H1 (cell line): ENCODE measurements around the gene SLC2A11. TPM values are rescaled to one million over a fixed set of nuclear protein-coding genes. Genes with fewer than 3 reads are reported as not detected.
"Not testable (repeated sequence)": the region's sequence is repeated elsewhere in the genome, so short reads cannot be mapped to it uniquely, and the experiment has no call there.

ENCODE experiments used
- CTCF ChIA-PET: fragments of 300-600 bp; sonication (Branson Sonifier 250); formaldehyde crosslinking; loops from one replicate; lab custom pipeline; 2021; ENCODE audit not compliant: partially characterized antibody; lab: Charles Lee
- POLR2A ChIA-PET: fragments of 300-600 bp; sonication (Branson Sonifier 250); formaldehyde crosslinking; loops from one replicate; lab custom pipeline; 2021; ENCODE audit warnings: inconsistent platforms; ENCODE audit not compliant: partially characterized antibody; lab: Charles Lee
- DNase-seq, 2 experiments: peaks; one replicate each; pipeline versions ENCODE4 v3.0.0 to v3.0.0-alpha.2; 2010 to 2022; ENCODE audit warnings: low spot score in 2 of 2, low read depth in 1 of 2, mixed read lengths in 1 of 2
- FAIRE-seq: peaks from 2 replicates; lab custom pipeline; 2011; peaks lifted over from hg19 to GRCh38; lab: Jason Lieb, UNC
- H2AFZ ChIP-seq: 2 replicates; pipeline ENCODE4 v1.8.1; 2012; ENCODE audit warnings: low read length, inconsistent platforms
- H2AK5ac ChIP-seq: 2 replicates; pipeline ENCODE4 v1.6.1; 2013; ENCODE audit warnings: low read depth, low read length
- H2BK120ac ChIP-seq: replicated peaks from 2 replicates; pipeline ENCODE3; 2013; ENCODE audit warnings: low read depth, low read length, inconsistent platforms
- H2BK12ac ChIP-seq: 2 replicates; pipeline ENCODE4 v1.6.1; 2013; ENCODE audit warnings: low read depth, low read length
- H2BK15ac ChIP-seq: 2 replicates; pipeline ENCODE4 v1.6.1; 2013; ENCODE audit warnings: low read length
- H2BK20ac ChIP-seq: 2 replicates; pipeline ENCODE4 v1.6.1; 2013; ENCODE audit warnings: low read length
- H2BK5ac ChIP-seq: 2 replicates; pipeline ENCODE4 v1.6.1; 2013; ENCODE audit warnings: low read depth, low read length
- H3K14ac ChIP-seq: 2 replicates; pipeline ENCODE4 v1.6.1; 2013; ENCODE audit warnings: inconsistent platforms; ENCODE audit not compliant: insufficient read length
- H3K18ac ChIP-seq: 2 replicates; pipeline ENCODE4 v1.6.1; 2013; ENCODE audit warnings: low read length; ENCODE audit errors: extremely low read depth
- H3K23ac ChIP-seq: 2 replicates; pipeline ENCODE4 v1.6.1; 2013; ENCODE audit warnings: inconsistent platforms; ENCODE audit not compliant: insufficient read length
- H3K23me2 ChIP-seq: 2 replicates; pipeline ENCODE4 v1.6.1; 2013; ENCODE audit warnings: low read depth, low read length
- H3K27ac ChIP-seq: 2 replicates; pipeline ENCODE4 v1.6.1; 2011; ENCODE audit warnings: low read depth, low read length, inconsistent platforms
- H3K27me3 ChIP-seq, 4 experiments: replicated peaks in 1 of 4; 1 replicate in 1 of 4; 2 replicates in 3 of 4; pipeline versions ENCODE4 v1.6.1 to v1.8.1; 2011 to 2013; ENCODE audit warnings: low read length in 3 of 4, mild to moderate bottlenecking in 3 of 4, inconsistent platforms in 2 of 4, mixed read lengths in 2 of 4, moderate library complexity in 1 of 4; ENCODE audit not compliant: control insufficient read depth in 3 of 4, insufficient read depth in 3 of 4; ENCODE audit errors: extremely low read depth in 1 of 4
- H3K36me3 ChIP-seq, 4 experiments: 2 replicates each; pipeline versions ENCODE4 v1.6.1 to v1.8.1; 2011 to 2013; ENCODE audit warnings: mild to moderate bottlenecking in 4 of 4, low read length in 3 of 4, moderate library complexity in 2 of 4, control low read depth in 1 of 4, inconsistent platforms in 1 of 4; ENCODE audit not compliant: insufficient read depth in 4 of 4, control insufficient read depth in 2 of 4
- H3K4ac ChIP-seq: replicated peaks from 2 replicates; pipeline ENCODE3; 2013; ENCODE audit warnings: low read length, low read depth, mixed read lengths, inconsistent platforms; ENCODE audit not compliant: insufficient read length
- H3K4me1 ChIP-seq, 4 experiments: replicated peaks in 1 of 4; 1 replicate in 1 of 4; 2 replicates in 3 of 4; pipeline versions ENCODE4 v1.6.1 to v1.8.1; 2011 to 2013; ENCODE audit warnings: low read length in 3 of 4, inconsistent platforms in 2 of 4, mixed read lengths in 1 of 4; ENCODE audit not compliant: insufficient read depth in 4 of 4, control insufficient read depth in 3 of 4
- H3K4me2 ChIP-seq, 2 experiments: 2 replicates each; pipeline versions ENCODE4 v1.6.1 to v1.8.1; 2011 to 2013; ENCODE audit warnings: low read depth in 2 of 2, low read length in 2 of 2, control low read depth in 1 of 2, inconsistent platforms in 1 of 2, mild to moderate bottlenecking in 1 of 2; ENCODE audit not compliant: insufficient read depth in 1 of 2
- H3K4me3 ChIP-seq, 4 experiments: fragments of 200-600, 300-600 bp in 1 of 4; sonication (generic), shearing (Covaris generic), sonication (Bioruptor Twin) in 1 of 4; 2 replicates each; pipeline versions ENCODE4 v1.5.1 to v1.8.1; 2011 to 2016; ENCODE audit warnings: low read length in 4 of 4, low read depth in 3 of 4, control low read depth in 2 of 4, inconsistent platforms in 2 of 4, mild to moderate bottlenecking in 2 of 4, mixed read lengths in 1 of 4, moderate library complexity in 1 of 4; ENCODE audit not compliant: insufficient read depth in 2 of 4; ENCODE audit errors: extremely low read depth in 1 of 4
- H3K56ac ChIP-seq: replicated peaks from 2 replicates; pipeline ENCODE3; 2013; ENCODE audit warnings: low read depth, mild to moderate bottlenecking, mixed read lengths, low read length, inconsistent platforms; ENCODE audit not compliant: insufficient read length
- H3K79me1 ChIP-seq: 2 replicates; pipeline ENCODE4 v1.6.1; 2013; ENCODE audit warnings: low read depth, low read length, control low read depth
- H3K79me2 ChIP-seq, 2 experiments: 2 replicates each; pipeline versions ENCODE4 v1.6.1 to v1.8.1; 2012 to 2013; ENCODE audit warnings: low read length in 2 of 2, mild to moderate bottlenecking in 2 of 2, inconsistent platforms in 1 of 2; ENCODE audit not compliant: insufficient read depth in 2 of 2, control insufficient read depth in 1 of 2
- H3K9ac ChIP-seq, 4 experiments: replicated peaks in 1 of 4; 1 replicate in 1 of 4; 2 replicates in 3 of 4; pipeline versions ENCODE4 v1.6.1 to v1.8.1; 2011 to 2013; ENCODE audit warnings: low read depth in 3 of 4, low read length in 3 of 4, control low read depth in 2 of 4, mild to moderate bottlenecking in 2 of 4, moderate library complexity in 2 of 4, inconsistent platforms in 1 of 4; ENCODE audit errors: extremely low read depth in 1 of 4
- H3K9me3 ChIP-seq, 2 experiments: 2 replicates each; pipeline versions ENCODE4 v1.6.1 to v1.8.1; 2012 to 2013; ENCODE audit warnings: mild to moderate bottlenecking in 2 of 2, moderate library complexity in 2 of 2, control low read depth in 1 of 2, inconsistent platforms in 1 of 2, low read depth in 1 of 2, low read length in 1 of 2, mixed read lengths in 1 of 2; ENCODE audit not compliant: insufficient read depth in 2 of 2
- H4K20me1 ChIP-seq, 2 experiments: replicated peaks in 1 of 2; 2 replicates each; pipeline versions ENCODE3 to v1.8.1; 2011 to 2013; ENCODE audit warnings: inconsistent platforms in 2 of 2, low read length in 2 of 2, mild to moderate bottlenecking in 1 of 2; ENCODE audit not compliant: insufficient read depth in 2 of 2, control insufficient read depth in 1 of 2
- H4K5ac ChIP-seq: 2 replicates; pipeline ENCODE4 v1.6.1; 2013; ENCODE audit warnings: low read length, low read depth, mixed read lengths, inconsistent platforms; ENCODE audit not compliant: insufficient read length
- H4K8ac ChIP-seq: 2 replicates; pipeline ENCODE4 v1.8.0; 2013; ENCODE audit warnings: mild to moderate bottlenecking, moderate library complexity, low read length, inconsistent platforms; ENCODE audit not compliant: insufficient read depth; ENCODE audit errors: extremely low read depth
- H4K91ac ChIP-seq: replicated peaks from 2 replicates; pipeline ENCODE3; 2013; ENCODE audit warnings: low read length, mixed read lengths, inconsistent platforms; ENCODE audit not compliant: insufficient read length
- WGBS, 2 experiments: shearing (Covaris generic) in 1 of 2; methylation state at CpG; one replicate each; pipeline versions ENCODE4 v1.1.6 to v1.1.7; 2013 to 2015; ENCODE audit warnings: low lambda C conversion rate in 2 of 2, mixed read lengths in 2 of 2, inconsistent platforms in 1 of 2, low coverage in 1 of 2, missing lambda C conversion rate in 1 of 2; ENCODE audit not compliant: insufficient replicate concordance in 2 of 2, insufficient coverage in 1 of 2, insufficient read length in 1 of 2; ENCODE audit errors: extremely low coverage in 1 of 2, missing lambda C conversion rate in 1 of 2; 5-methylcytosine and 5-hydroxymethylcytosine counted together
- polyA plus RNA-seq, 7 experiments: library from polyadenylated mRNA; depleted of rRNA in 3 of 7; stranded (reverse) in 5 of 7; unstranded in 2 of 7; fragments of >200 nt in 5 of 7; fragments of 200-250 nt in 2 of 7; gene quantifications; 1 replicate in 5 of 7; 2 replicates in 1 of 7; 4 replicates in 1 of 7; pipeline versions ENCODE4 v1.2.1 to v1.2.3, GENCODE V29; 2011 to 2013; ENCODE audit warnings: missing spikeins in 2 of 7, mixed read lengths in 2 of 7
- total RNA-seq: library from RNA; stranded (reverse); fragmentation: NEBNext Ultra II Directional; extraction: Animal tissue kit (Norgen Biotek cat#: 25700); gene quantifications from 2 replicates; pipeline ENCODE4 v1.2.1, GENCODE V29; 2021

The SLC2A11 gene
- total and polyA plus RNA-seq, 2 of the 8 experiments (the other 6 are each of a cell fraction or from before 2014, with no cell fraction given) = 10.7 to 12.5 TPM

DNA sequence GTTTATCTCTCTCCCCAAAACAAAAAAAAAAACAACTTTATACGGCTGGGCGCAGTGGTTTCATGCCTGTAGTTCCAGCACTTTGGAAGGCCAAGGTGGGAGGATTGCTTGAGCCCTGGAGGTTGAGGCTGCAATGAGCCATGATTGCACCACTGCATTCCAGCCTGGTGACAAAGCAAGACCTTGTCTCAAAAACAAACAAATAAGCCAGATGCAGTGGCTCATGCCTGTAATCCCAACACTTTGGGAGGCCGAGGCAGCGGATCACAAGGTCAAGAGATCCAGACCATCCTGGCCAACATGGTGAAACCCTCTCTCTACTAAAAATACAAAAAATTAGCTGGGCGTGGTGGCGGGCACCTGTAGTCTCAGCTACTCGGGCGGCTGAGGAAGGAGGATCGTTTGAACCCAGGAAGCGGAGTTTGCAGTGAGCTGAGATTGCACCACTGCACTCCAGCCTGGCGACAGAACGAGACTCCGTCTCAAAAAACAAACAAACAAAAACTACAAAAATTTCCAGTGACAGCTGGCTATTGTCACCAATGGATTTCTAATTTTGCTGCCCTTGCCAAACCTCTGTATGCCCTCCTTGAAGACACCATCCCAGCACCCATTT lies 64.0 kb downstream of the SLC2A11 start:
- H4K91ac ChIP-seq, DNase-seq, H3K4ac ChIP-seq, H3K14ac ChIP-seq, H3K79me1 ChIP-seq, H2BK12ac ChIP-seq, FAIRE-seq, H3K23me2 ChIP-seq, H3K27ac ChIP-seq, H2BK5ac ChIP-seq, H3K27me3 ChIP-seq, H3K23ac ChIP-seq, CTCF ChIA-PET, H4K5ac ChIP-seq, H2BK120ac ChIP-seq, H4K8ac ChIP-seq, H3K4me2 ChIP-seq, H3K56ac ChIP-seq, H3K9me3 ChIP-seq, H3K4me3 ChIP-seq, H4K20me1 ChIP-seq, H3K79me2 ChIP-seq, H3K9ac ChIP-seq, H2AK5ac ChIP-seq, H3K18ac ChIP-seq, H2BK15ac ChIP-seq, H3K4me1 ChIP-seq, H2AFZ ChIP-seq, H2BK20ac ChIP-seq: not testable (repeated sequence)
- H3K36me3 ChIP-seq = peaks cover 0 to 13% (median 3%) of the 10 kb centered on the region in 4 experiments; a peak in 4 of 8 replicates
- 94% methylated on average over 13 of the region's 13 CpGs; no CpG with 5 or more reads in 1 of the 2 experiments for WGBS, 2 experiments
- POLR2A ChIA-PET = interaction anchor here (0.9 to 1.5 kb wide), 2 partner anchors 26 to 44 kb away, joined by 3 read pairs; no protein-coding TSS in a partner anchor
